Suprapubic skin (tissue), 4 donors: ENCODE data around the gene GSG1L. TPM values are rescaled to one million over a fixed set of nuclear protein-coding genes. Genes with fewer than 3 reads are reported as not detected.

Experiments used
- DNase-seq, 2 donors: peaks; one replicate each; pipeline ENCODE4 v3.0.0-alpha.2; 2019; ENCODE audit warnings: low spot score in 2 of 2
- H3K27ac ChIP-seq: fragments of 200-600 bp; sonication (generic); one replicate; pipeline ENCODE4 v1.5.1; 2019
- H3K27me3 ChIP-seq: fragments of 200-600 bp; sonication (generic); one replicate; pipeline ENCODE4 v1.5.1; 2019
- H3K36me3 ChIP-seq: fragments of 200-600 bp; sonication (generic); one replicate; pipeline ENCODE4 v1.5.1; 2019
- H3K4me1 ChIP-seq: fragments of 200-600 bp; sonication (generic); one replicate; pipeline ENCODE4 v1.5.1; 2019
- H3K4me3 ChIP-seq: fragments of 200-600 bp; sonication (generic); one replicate; pipeline ENCODE4 v1.5.1; 2019; ENCODE audit warnings: mild to moderate bottlenecking
- H3K9me3 ChIP-seq: fragments of 200-600 bp; sonication (generic); one replicate; pipeline ENCODE4 v1.5.1; 2019
- CTCF ChIP-seq, 2 donors: fragments of 200-600 bp in 1 of 2; fragments of 450-650 bp in 1 of 2; sonication (generic) in 1 of 2; IDR thresholded peaks; one replicate each; pipeline ENCODE4 v1.5.1; 2016 to 2019; ENCODE audit warnings: antibody characterized with exemption in 2 of 2, mild to moderate bottlenecking in 1 of 2, moderate library complexity in 1 of 2
- EP300 ChIP-seq: sonication (generic); formaldehyde crosslinking; IDR thresholded peaks from one replicate; pipeline ENCODE4 v1.6.1; 2017; ENCODE audit warnings: antibody characterized with exemption
- POLR2A ChIP-seq, 2 donors: fragments of 450-650 bp; IDR thresholded peaks; one replicate each; pipeline ENCODE4 v1.6.1; 2017; ENCODE audit warnings: antibody characterized with exemption in 2 of 2, mild to moderate bottlenecking in 2 of 2, moderate library complexity in 2 of 2
- POLR2AphosphoS5 ChIP-seq, 3 donors: sonication (generic); formaldehyde crosslinking; IDR thresholded peaks; one replicate each; pipeline ENCODE4 v1.6.1; 2017; ENCODE audit warnings: antibody characterized with exemption in 3 of 3
- WGBS: methylation state at CpG from one replicate; pipeline ENCODE4 v1.1.5; 2018; 5-methylcytosine and 5-hydroxymethylcytosine counted together
- total RNA-seq, 4 donors: library from RNA; depleted of rRNA; stranded (reverse); fragments of >200 nt; gene quantifications; one replicate each; pipeline ENCODE4 v1.1.0, GENCODE V29; 2016

The GSG1L gene
- total RNA-seq, 4 donors from 2014 or later: 0.64 to 1.7 TPM; not detected in 2

- TF ChIP-seq CTCF (IDR thresholded peaks at IDR 0.05): no peak
- TF ChIP-seq EP300: no peak
- TF ChIP-seq POLR2A (IDR thresholded peaks at IDR 0.05): no peak
- TF ChIP-seq POLR2AphosphoS5 (IDR thresholded peaks at IDR 0.05): no peak
- H3K36me3 ChIP-seq: peaks cover 61% of the 10 kb centered on the region
- DNase-seq: no peak
- H3K9me3 ChIP-seq: no peaks in the 10 kb centered on the region
- no peak overlapping the region for H3K27ac ChIP-seq
- no peak overlapping the region for H3K4me3 ChIP-seq
- H3K4me1 ChIP-seq: no peaks in the 10 kb centered on the region
- no peaks in the 10 kb centered on the region for H3K27me3 ChIP-seq
- WGBS: 86% methylated on average over 17 of the region's 17 CpGs
Observed at GRCh38 chr16:27770271-27771196, 293.0 kb downstream of the GSG1L start.

GRCh38 chr16:27769561-27770255, 293.8 kb downstream of the GSG1L start:
- DNase-seq: no peak
- 85% methylated on average over 24 of the region's 27 CpGs for WGBS
- no peaks in the 10 kb centered on the region for H3K27me3 ChIP-seq
- TF ChIP-seq POLR2A (IDR thresholded peaks at IDR 0.05) (no peak), EP300 (no peak), POLR2AphosphoS5 (IDR thresholded peaks at IDR 0.05) (no peak), CTCF (IDR thresholded peaks at IDR 0.05) (no peak)
- no peak overlapping the region for H3K27ac ChIP-seq
- H3K36me3 ChIP-seq: peaks cover 62% of the 10 kb centered on the region
- H3K4me1 ChIP-seq: no peaks in the 10 kb centered on the region
- no peak overlapping the region for H3K4me3 ChIP-seq
- H3K9me3 ChIP-seq: peaks cover 1% of the 10 kb centered on the region

GRCh38 chr16:27768651-27769272, 294.8 kb downstream of the GSG1L start:
- TF ChIP-seq EP300 (no peak), POLR2A (IDR thresholded peaks at IDR 0.05) (no peak), CTCF (IDR thresholded peaks at IDR 0.05) (no peak), POLR2AphosphoS5 (IDR thresholded peaks at IDR 0.05) (no peak)
- Histone ChIP-seq H3K9me3 (peaks cover 8% of the 10 kb centered on the region), H3K27me3 (no peaks in the 10 kb centered on the region), H3K27ac (no peak overlapping the region), H3K4me1 (no peaks in the 10 kb centered on the region), H3K4me3 (no peak overlapping the region), H3K36me3 (peaks cover 68% of the 10 kb centered on the region)
- DNase-seq: no peak
- 81% methylated on average over 2 of the region's 8 CpGs for WGBS

- H3K4me3 ChIP-seq: no peak overlapping the region
- no peaks in the 10 kb centered on the region for H3K27me3 ChIP-seq
- no peaks in the 10 kb centered on the region for H3K4me1 ChIP-seq
- WGBS: 92% methylated on average over 2 of the region's 5 CpGs
- H3K9me3 ChIP-seq: peaks cover 8% of the 10 kb centered on the region
- H3K36me3 ChIP-seq: peaks cover 69% of the 10 kb centered on the region
- TF ChIP-seq CTCF (IDR thresholded peaks at IDR 0.05): no peak
- TF ChIP-seq POLR2AphosphoS5 (IDR thresholded peaks at IDR 0.05): no peak
- TF ChIP-seq POLR2A (IDR thresholded peaks at IDR 0.05): no peak
- no peak for TF ChIP-seq EP300
- H3K27ac ChIP-seq: no peak overlapping the region
- DNase-seq: no peak
Observed at GRCh38 chr16:27767971-27768591, 295.4 kb downstream of the GSG1L start.
